AML-193 (cell line): ENCODE data around the gene ANKRD30BL.
"Not testable (repeated sequence)": the region's sequence is repeated elsewhere in the genome, so short reads cannot be mapped to it uniquely, and the experiment has no call there.

Experiments
- DNase-seq, 2 experiments: peaks; one replicate each; lab custom pipeline; 2025; lab: John Stamatoyannopoulos, UW

ANKRD30BL gene, protein sequence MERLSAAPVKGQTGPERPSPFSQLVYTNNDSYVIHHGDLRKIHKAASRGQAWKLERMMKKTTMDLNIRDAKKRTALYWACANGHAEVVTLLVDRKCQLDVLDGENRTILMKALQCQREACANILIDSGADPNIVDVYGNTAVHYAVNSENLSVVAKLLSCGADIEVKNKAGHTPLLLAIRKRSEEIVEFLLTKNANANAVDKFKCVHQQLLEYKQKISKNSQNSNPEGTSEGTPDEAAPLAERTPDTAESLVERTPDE

DNA sequence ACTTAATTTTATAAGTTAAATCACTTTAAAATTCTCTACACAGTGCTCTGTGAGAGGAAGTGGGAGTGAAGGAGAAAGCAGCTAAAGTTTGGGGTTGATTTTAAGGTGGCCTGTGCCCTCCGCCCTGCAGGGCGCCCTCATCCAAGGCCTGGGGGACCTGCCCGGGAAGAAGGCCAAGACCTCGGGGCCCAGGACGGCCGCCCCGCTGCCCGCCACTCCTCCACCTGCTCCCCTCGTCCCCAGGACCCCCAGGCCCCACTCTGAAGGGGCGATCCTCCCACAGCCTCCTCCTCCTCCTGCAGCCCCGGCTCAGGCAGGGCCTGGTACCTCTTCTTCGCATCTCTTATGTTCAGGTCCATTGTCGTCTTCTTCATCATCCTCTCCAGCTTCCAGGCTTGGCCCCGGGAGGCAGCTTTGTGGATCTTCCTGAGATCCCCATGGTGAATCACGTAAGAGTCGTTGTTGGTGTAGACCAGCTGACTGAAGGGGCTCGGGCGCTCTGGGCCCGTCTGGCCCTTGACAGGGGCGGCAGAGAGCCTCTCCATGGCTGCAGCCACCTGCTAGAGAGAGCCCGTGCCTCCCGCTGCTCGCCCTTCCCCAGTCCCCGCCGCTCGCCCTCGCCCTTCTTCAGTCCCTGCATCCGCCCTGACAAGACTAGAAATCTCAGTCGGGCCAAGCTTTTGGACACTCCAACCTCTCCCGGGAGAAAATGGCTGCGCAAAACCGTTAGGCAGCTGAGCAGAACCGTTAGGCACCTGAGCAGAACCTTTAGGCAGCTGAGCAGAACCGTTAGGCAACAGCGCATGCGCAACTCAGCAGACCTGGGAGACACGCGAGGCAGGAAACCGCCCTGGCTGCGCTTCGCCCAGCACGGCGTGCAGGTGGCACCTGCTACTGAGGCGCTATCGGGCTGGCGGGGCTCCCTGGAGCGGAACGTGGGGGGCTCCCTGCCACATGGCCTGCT, at the start of gene ANKRD30BL:
TSS of gene ANKRD30BL (minus strand) at position 792 of the 964 bp plus-strand sequence. CDS start at position 545, 247 bp downstream.
- not testable (repeated sequence) for DNase-seq

DNA sequence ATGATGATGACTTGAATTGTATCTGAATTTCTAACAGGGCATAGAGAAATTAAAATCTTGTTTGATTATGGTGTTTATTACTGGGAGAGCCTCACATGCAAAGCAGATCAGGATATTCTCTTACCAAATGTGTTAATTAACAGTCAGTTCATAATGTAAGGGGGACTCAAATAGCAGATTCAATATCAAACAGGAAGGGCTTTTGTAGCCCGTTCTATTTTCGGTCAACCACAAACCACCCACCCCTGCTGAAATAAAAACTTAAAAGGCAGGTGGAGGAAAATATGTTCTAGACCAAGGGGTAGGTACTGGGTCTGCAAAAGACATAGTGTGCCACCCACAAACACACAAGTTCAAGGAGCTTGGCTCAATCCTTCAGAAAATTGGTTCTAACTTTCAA, 41.1 kb upstream of the ANKRD30BL start:
- DNase-seq = not testable (repeated sequence)

DNA sequence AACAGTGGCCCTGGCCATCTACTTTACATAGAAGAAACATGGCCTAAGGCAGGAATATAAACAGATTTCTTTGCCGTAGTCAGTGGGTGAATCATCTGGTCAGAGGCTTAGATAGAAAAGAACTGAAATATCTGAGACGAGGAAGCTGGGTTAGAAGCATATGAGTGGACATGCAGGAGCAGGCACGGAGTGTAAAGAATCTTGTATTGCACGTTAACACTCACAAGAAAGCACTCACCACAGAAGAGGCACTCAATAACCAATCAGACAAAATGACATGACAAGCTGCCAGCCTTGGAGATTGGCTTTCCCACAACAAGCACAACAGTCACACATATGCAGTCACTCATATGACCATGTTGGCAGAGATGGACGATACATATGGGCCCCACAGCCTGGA, 31.1 kb upstream of the ANKRD30BL start:
- not testable (repeated sequence) for DNase-seq

DNA sequence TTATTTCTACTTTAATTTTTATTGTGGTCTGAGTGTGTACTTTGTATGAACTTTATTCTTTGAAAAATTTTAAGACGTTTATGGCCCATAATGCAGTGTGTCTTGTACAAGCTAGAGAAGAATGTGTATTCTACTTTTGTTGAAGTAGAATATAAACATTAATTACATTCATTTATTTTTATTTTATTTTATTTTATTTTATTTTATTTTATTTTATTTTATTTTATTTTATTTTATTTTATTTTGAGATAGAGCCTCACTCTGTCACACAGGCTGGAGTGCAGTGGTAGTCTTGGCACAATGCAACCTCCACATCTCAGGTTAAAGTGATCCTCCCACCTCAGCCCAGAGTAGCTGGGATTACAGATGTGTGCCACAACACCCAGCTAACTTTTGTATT, 5.3 kb upstream of the ANKRD30BL start:
- not testable (repeated sequence) for DNase-seq

DNA sequence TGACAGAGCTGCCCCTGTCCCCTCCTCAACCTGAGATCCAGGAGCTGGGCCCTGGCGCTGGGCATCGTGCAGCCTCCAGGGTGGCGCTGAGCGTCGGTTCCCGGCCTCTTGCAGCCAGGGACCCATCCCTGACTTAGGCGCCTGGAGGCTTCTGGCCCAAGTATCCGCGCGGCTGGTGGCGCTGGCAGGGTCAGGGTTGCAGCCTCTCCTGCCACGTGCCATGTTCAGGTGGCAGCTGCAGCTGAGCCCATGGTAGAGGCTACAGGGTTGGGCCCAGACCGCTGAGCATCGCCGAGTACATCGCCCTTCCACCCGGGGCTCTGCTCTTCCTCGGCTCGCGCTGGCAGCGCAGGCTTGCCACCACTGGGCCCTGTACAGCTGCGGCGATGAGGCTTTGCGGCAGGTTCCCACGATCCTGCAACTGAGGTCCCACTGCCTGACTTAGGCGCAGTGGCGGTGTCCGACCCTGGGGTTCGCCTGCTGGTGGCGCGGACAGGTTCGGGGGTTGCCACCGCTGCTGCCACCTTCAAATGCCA, 441 bp upstream of the ANKRD30BL start:
- DNase-seq = not testable (repeated sequence)

DNA sequence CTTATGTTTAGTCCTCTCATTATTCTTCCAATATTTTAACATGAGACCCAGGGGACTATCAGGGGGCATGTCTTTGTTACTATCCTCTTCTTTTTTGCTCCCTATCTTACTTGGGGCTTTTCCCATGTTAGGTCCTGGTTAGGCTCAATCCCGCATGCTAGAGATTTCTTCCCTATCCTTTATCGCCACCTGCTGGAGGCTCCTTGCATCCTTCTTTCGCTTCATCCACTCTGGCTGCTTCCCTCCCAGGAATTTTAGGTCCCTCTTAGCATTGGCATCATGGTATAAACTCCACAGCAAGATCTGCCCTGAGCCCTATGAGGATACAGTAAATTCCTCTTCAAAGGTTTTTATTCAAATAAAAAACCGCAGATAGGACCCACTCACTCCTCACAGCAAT, 15.0 kb downstream of the ANKRD30BL start:
- peak; percentile 2 to 11 for DNase-seq
